A549 (cell line): ENCODE results near the gene MAGI2.

Experiments
- BHLHE40 ChIP-seq: IDR thresholded peaks from 2 replicates; pipeline ENCODE4 v1.6.1; 2012; ENCODE audit warnings: low read depth, low read length, inconsistent platforms
- EP300 ChIP-seq, 2 experiments: fragments of >200 bp; sonication (Bioruptor Twin); formaldehyde crosslinking; IDR thresholded peaks; 2 replicates in 1 of 2; 3 replicates in 1 of 2; pipeline ENCODE4 v1.6.1; 2016 to 2017
- GATA3 ChIP-seq: IDR thresholded peaks from 2 replicates; pipeline ENCODE4 v1.6.1; 2012; ENCODE audit warnings: borderline replicate concordance
- HOXB5 ChIP-seq: fragments of 250-450 bp; sonication (Bioruptor Pico); IDR thresholded peaks from 2 replicates; pipeline ENCODE4 v1.5.0; 2020; ENCODE audit warnings: mild to moderate bottlenecking, moderate library complexity
- JUN ChIP-seq, 2 experiments: fragments of >200 bp; sonication (Bioruptor Twin); formaldehyde crosslinking; IDR thresholded peaks; 2 replicates in 1 of 2; 3 replicates in 1 of 2; pipeline ENCODE4 v1.6.1; 2016 to 2017
- JUNB ChIP-seq: fragments of >200 bp; sonication (Bioruptor Twin); formaldehyde crosslinking; IDR thresholded peaks from 2 replicates; pipeline ENCODE4 v1.6.1; 2016
- KDM5A ChIP-seq: fragments of 200-600 bp; sonication (generic); IDR thresholded peaks from 2 replicates; pipeline ENCODE4 v1.6.1; 2016; ENCODE audit warnings: antibody characterized with exemption, mild to moderate bottlenecking
- POLR2A ChIP-seq: IDR thresholded peaks from 2 replicates; pipeline ENCODE4 v1.6.1; 2012; ENCODE audit warnings: mild to moderate bottlenecking, low read length
- RCOR1 ChIP-seq: fragments of 150-350 bp; IDR thresholded peaks from 2 replicates; pipeline ENCODE4 v1.6.1; 2014; ENCODE audit warnings: antibody characterized with exemption, low read length, low read depth
- TF ChIP-seq, protein P1 (sequence below): fragments of >200 bp; sonication (Bioruptor Twin); formaldehyde crosslinking; IDR thresholded peaks from 3 replicates; pipeline ENCODE4 v1.5.1; 2016
- TF ChIP-seq, protein P2 (sequence below): fragments of 200-600 bp; sonication (generic); IDR thresholded peaks from 2 replicates; pipeline ENCODE4 v1.6.1; 2016; ENCODE audit warnings: antibody characterized with exemption, mild to moderate bottlenecking, moderate library complexity

DNA sequence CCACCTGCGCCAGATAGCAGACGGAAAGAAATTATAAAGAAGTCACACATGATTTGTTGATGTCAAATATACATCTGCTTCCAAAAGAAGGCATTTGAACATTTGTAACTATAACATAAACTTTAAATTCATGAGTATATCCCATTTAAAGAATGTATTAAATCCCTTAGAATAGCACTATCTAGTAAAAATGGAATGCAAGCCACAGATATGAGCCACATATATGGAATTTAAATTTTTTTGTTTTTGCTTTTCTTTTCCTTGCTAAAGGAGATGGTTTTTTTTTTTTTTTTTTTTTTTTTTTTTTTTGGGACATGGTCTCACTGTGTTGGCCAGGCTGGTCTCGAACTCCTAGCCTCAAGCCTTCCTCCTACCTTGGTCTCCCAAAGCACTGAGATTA, 924.1 kb downstream of the MAGI2 start:
- TF ChIP-seq POLR2A, result no peak
- TF ChIP-seq HOXB5, result no peak
- TF ChIP-seq, protein P1, sequence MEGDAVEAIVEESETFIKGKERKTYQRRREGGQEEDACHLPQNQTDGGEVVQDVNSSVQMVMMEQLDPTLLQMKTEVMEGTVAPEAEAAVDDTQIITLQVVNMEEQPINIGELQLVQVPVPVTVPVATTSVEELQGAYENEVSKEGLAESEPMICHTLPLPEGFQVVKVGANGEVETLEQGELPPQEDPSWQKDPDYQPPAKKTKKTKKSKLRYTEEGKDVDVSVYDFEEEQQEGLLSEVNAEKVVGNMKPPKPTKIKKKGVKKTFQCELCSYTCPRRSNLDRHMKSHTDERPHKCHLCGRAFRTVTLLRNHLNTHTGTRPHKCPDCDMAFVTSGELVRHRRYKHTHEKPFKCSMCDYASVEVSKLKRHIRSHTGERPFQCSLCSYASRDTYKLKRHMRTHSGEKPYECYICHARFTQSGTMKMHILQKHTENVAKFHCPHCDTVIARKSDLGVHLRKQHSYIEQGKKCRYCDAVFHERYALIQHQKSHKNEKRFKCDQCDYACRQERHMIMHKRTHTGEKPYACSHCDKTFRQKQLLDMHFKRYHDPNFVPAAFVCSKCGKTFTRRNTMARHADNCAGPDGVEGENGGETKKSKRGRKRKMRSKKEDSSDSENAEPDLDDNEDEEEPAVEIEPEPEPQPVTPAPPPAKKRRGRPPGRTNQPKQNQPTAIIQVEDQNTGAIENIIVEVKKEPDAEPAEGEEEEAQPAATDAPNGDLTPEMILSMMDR, result no peak
- TF ChIP-seq GATA3, result no peak
- TF ChIP-seq EP300 (IDR thresholded peaks at IDR 0.05), result no peak
- TF ChIP-seq JUN (IDR thresholded peaks at IDR 0.05), result no peak
- no peak for TF ChIP-seq BHLHE40
- no peak for TF ChIP-seq RCOR1
- TF ChIP-seq JUNB, result no peak
- TF ChIP-seq, protein P2, sequence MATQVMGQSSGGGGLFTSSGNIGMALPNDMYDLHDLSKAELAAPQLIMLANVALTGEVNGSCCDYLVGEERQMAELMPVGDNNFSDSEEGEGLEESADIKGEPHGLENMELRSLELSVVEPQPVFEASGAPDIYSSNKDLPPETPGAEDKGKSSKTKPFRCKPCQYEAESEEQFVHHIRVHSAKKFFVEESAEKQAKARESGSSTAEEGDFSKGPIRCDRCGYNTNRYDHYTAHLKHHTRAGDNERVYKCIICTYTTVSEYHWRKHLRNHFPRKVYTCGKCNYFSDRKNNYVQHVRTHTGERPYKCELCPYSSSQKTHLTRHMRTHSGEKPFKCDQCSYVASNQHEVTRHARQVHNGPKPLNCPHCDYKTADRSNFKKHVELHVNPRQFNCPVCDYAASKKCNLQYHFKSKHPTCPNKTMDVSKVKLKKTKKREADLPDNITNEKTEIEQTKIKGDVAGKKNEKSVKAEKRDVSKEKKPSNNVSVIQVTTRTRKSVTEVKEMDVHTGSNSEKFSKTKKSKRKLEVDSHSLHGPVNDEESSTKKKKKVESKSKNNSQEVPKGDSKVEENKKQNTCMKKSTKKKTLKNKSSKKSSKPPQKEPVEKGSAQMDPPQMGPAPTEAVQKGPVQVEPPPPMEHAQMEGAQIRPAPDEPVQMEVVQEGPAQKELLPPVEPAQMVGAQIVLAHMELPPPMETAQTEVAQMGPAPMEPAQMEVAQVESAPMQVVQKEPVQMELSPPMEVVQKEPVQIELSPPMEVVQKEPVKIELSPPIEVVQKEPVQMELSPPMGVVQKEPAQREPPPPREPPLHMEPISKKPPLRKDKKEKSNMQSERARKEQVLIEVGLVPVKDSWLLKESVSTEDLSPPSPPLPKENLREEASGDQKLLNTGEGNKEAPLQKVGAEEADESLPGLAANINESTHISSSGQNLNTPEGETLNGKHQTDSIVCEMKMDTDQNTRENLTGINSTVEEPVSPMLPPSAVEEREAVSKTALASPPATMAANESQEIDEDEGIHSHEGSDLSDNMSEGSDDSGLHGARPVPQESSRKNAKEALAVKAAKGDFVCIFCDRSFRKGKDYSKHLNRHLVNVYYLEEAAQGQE, result no peak
- TF ChIP-seq KDM5A, result no peak
